GM12878 (cell line): Measurements from ENCODE around the gene MIEF1. TPM values are rescaled to one million over a fixed set of nuclear protein-coding genes. Genes with fewer than 3 reads are reported as not detected.
"Not testable (repeated sequence)": the region's sequence is repeated elsewhere in the genome, so short reads cannot be mapped to it uniquely, and the experiment has no call there.

Experiments
- ATAC-seq: fragments of 200-7000 bp; cut with Tn5 transposase; 3 replicates; pipeline ENCODE4 v1.9.1; 2020; ENCODE audit warnings: mild to moderate bottlenecking, moderate library complexity
- BruUV-seq: library from RNA; stranded (reverse); fragments of 400-500 nt; replicated peaks from 2 replicates; lab custom pipeline; 2021; lab: Mats Ljungman, UMichigan
- CTCF ChIA-PET: fragments of 300-600 bp; sonication (Branson Sonifier 250); formaldehyde crosslinking; extraction: SDS; loops from one replicate; lab custom pipeline; 2021; ENCODE audit warnings: inconsistent platforms; lab: Yijun Ruan, JAX
- POLR2A ChIA-PET: fragments of 350-600 bp; formaldehyde crosslinking; extraction: SDS; loops from one replicate; lab custom pipeline; 2021; ENCODE audit warnings: inconsistent platforms; lab: Charles Lee
- RAD21 ChIA-PET: fragments of 300-600 bp; sonication (Branson Sonifier 250); formaldehyde crosslinking; loops from one replicate; lab custom pipeline; 2023; ENCODE audit warnings: antibody characterized with exemption; ENCODE audit not compliant: unreplicated experiment; lab: Charles Lee
- SMC1A ChIA-PET: fragments of 300-600 bp; sonication (Branson Sonifier 250); formaldehyde crosslinking; loops from one replicate; lab custom pipeline; 2023; ENCODE audit not compliant: unreplicated experiment, uncharacterized antibody; lab: Charles Lee
- DNase-seq: peaks from one replicate; pipeline ENCODE4 v3.0.0-alpha.2; 2011; ENCODE audit warnings: low read depth, low spot score
- FAIRE-seq: peaks from 3 replicates; lab custom pipeline; 2011; peaks lifted over from hg19 to GRCh38; lab: Jason Lieb, UNC
- H2AFZ ChIP-seq: 2 replicates; pipeline ENCODE4 v1.6.0; 2011; ENCODE audit warnings: low read depth, low read length, control low read depth; ENCODE audit not compliant: control insufficient read depth
- H3K27ac ChIP-seq: 2 replicates; pipeline ENCODE4 v1.5.1; 2011; ENCODE audit warnings: control low read depth; ENCODE audit not compliant: control insufficient read depth, insufficient read depth
- H3K27me3 ChIP-seq, 2 experiments: replicated peaks in 1 of 2; 2 replicates each; pipeline versions ENCODE4 v1.6.0 to v1.6.1; 2011; ENCODE audit warnings: low read length in 1 of 2; ENCODE audit not compliant: control insufficient read depth in 2 of 2, insufficient read depth in 2 of 2
- H3K36me3 ChIP-seq, 2 experiments: 2 replicates each; pipeline ENCODE4 v1.5.1; 2011; ENCODE audit warnings: low read length in 1 of 2; ENCODE audit not compliant: control insufficient read depth in 2 of 2, insufficient read depth in 2 of 2
- H3K4me1 ChIP-seq: 2 replicates; pipeline ENCODE4 v1.6.1; 2011; ENCODE audit warnings: mild to moderate bottlenecking, low read length, moderate library complexity, mixed read lengths; ENCODE audit not compliant: control insufficient read depth, insufficient read depth
- H3K4me2 ChIP-seq: 2 replicates; pipeline ENCODE4 v1.6.0; 2011; ENCODE audit warnings: control low read depth; ENCODE audit not compliant: control insufficient read depth, insufficient read depth
- H3K4me3 ChIP-seq: fragments of 200-600 bp; sonication (generic); 2 replicates; pipeline ENCODE4 v1.5.1; 2016
- H3K79me2 ChIP-seq: 2 replicates; pipeline ENCODE4 v1.6.0; 2011; ENCODE audit warnings: low read length; ENCODE audit not compliant: control insufficient read depth, insufficient read depth
- H3K9ac ChIP-seq: 2 replicates; pipeline ENCODE4 v1.8.0; 2011; ENCODE audit warnings: low read length, control low read depth, mixed read lengths; ENCODE audit not compliant: control insufficient read depth, insufficient read depth
- H3K9me3 ChIP-seq: replicated peaks from 3 replicates; pipeline ENCODE4 v1.5.1; 2011; ENCODE audit warnings: mild to moderate bottlenecking, low read length; ENCODE audit not compliant: control insufficient read depth, insufficient read depth
- H4K20me1 ChIP-seq: 2 replicates; pipeline ENCODE4 v1.6.0; 2011; ENCODE audit not compliant: control insufficient read depth, insufficient read depth
- BACH1 ChIP-seq: fragments of 450-650 bp; IDR thresholded peaks from 2 replicates; pipeline ENCODE4 v1.6.1; 2017; ENCODE audit warnings: mild to moderate bottlenecking, borderline replicate concordance
- NRF1 ChIP-seq: conservative IDR thresholded peaks from 2 replicates; pipeline ENCODE4 v1.6.1; 2011; ENCODE audit warnings: mild to moderate bottlenecking, low read depth, low read length, improper control_type of control experiment
- SMAD1 ChIP-seq: fragments of 450-650 bp; IDR thresholded peaks from 2 replicates; pipeline ENCODE4 v1.6.1; 2018; ENCODE audit warnings: mild to moderate bottlenecking, low read depth; ENCODE audit not compliant: partially characterized antibody
- SUZ12 ChIP-seq: fragments of 200-600 bp; sonication (generic); IDR thresholded peaks from one replicate; pipeline ENCODE4 v1.6.1; 2018; ENCODE audit warnings: antibody characterized with exemption, mild to moderate bottlenecking; ENCODE audit not compliant: unreplicated experiment
- TCF7 ChIP-seq: IDR thresholded peaks from 2 replicates; pipeline ENCODE4 v1.6.1; 2014; ENCODE audit warnings: antibody characterized with exemption, borderline replicate concordance
- WGBS: methylation state at CpG from one replicate; pipeline ENCODE4 v1.1.6; 2016; ENCODE audit warnings: low lambda C conversion rate; ENCODE audit not compliant: insufficient replicate concordance, insufficient coverage; ENCODE audit errors: missing lambda C conversion rate; 5-methylcytosine and 5-hydroxymethylcytosine counted together
- in situ Hi-C: fragments of 300-500 bp; cut with MboI; formaldehyde crosslinking; loops from 9 replicates; pipeline ENCODE4 v1.14.3; 2018; ENCODE audit warnings: mixed read lengths
- intact Hi-C: fragments of 100-400 bp; cut with micrococcal nuclease; formaldehyde crosslinking; loops from one replicate; pipeline ENCODE4 v1.14.2; 2022; ENCODE audit not compliant: unreplicated experiment
- polyA plus RNA-seq, 11 experiments: library from polyadenylated mRNA; depleted of rRNA in 4 of 11; unstranded in 6 of 11; stranded (reverse) in 5 of 11; fragments of >200 nt; fragmentation: Nextera tagmentation in 4 of 11; fragmentation: Illumina TruSeq in 1 of 11; extraction: Ambion mirVana in 4 of 11; extraction: Trizol in 1 of 11; gene quantifications; 1 replicate in 1 of 11; 2 replicates in 10 of 11; pipeline versions ENCODE4 v1.2.1 to v1.2.3, GENCODE V29; 2011 to 2016; ENCODE audit warnings: inconsistent platforms in 2 of 11, missing spikeins in 2 of 11, low read depth in 1 of 11
- total RNA-seq, 4 experiments: library from RNA; depleted of rRNA in 3 of 4; stranded (reverse); fragments of >200 nt in 3 of 4; fragmentation: Illumina TruSeq in 1 of 4; extraction: Trizol in 1 of 4; gene quantifications; 2 replicates each; pipeline versions ENCODE4 v1.2.1 to v1.2.3, GENCODE V29; 2013 to 2021
- TF ChIP-seq, protein P1 (sequence below): fragments of 450-650 bp; IDR thresholded peaks from 2 replicates; pipeline ENCODE4 v1.6.1; 2016; ENCODE audit warnings: mild to moderate bottlenecking
- TF ChIP-seq, protein P2 (sequence below): fragments of 450-650 bp; IDR thresholded peaks from 2 replicates; pipeline ENCODE4 v1.6.1; 2018; ENCODE audit warnings: borderline replicate concordance, mild to moderate bottlenecking; ENCODE audit not compliant: partially characterized antibody
- TF ChIP-seq, protein P3 (sequence below): fragments of 450-650 bp; IDR thresholded peaks from 2 replicates; pipeline ENCODE4 v1.6.1; 2014; ENCODE audit warnings: mild to moderate bottlenecking

Gene MIEF1
- total and polyA plus RNA-seq, 10 of the 15 experiments (the other 5 are each of a cell fraction or from before 2014, with no cell fraction given): 12.4 to 52.3 (median 29.3) TPM

DNA sequence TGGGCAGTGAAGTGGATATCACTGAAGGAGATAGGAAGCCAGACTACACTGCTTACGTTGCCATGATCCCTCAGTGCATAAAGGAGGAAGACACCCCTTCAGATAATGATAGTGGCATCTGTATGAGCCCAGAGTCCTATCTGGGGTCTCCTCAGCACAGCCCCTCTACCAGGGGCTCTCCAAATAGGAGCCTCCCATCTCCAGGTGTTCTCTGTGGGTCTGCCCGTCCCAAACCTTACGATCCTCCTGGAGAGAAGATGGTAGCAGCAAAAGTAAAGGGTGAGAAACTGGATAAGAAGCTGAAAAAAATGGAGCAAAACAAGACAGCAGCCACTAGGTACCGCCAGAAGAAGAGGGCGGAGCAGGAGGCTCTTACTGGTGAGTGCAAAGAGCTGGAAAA lies 20.0 kb downstream of the MIEF1 start:
- H3K27ac ChIP-seq: peak overlapping the region; percentile 21; the same call in 1 of the 2 replicates
- DNase-seq, BruUV-seq, H3K9me3 ChIP-seq, ATAC-seq, H3K27me3 ChIP-seq, RAD21 ChIA-PET, FAIRE-seq, H2AFZ ChIP-seq: not testable (repeated sequence)
- POLR2A ChIA-PET: interaction anchor here (0.8 to 1.5 kb wide), 5 partner anchors 9 to 522 kb away, joined by 3 to 5 read pairs (median 3); no protein-coding TSS in a partner anchor
- peak overlapping the region; percentile 99 for H3K9ac ChIP-seq
- WGBS: 0% methylated on average over 5 of the region's 5 CpGs
- H3K4me1 ChIP-seq: peaks cover 25% of the 10 kb centered on the region
- peak; percentile 13 for TF ChIP-seq SMAD1
- TF ChIP-seq BACH1: peak; percentile 6; the same call in 1 of the 2 replicates
- H3K4me3 ChIP-seq: peak overlapping the region; percentile 97
- H3K79me2 ChIP-seq: peaks cover 60% of the 10 kb centered on the region
- SMC1A ChIA-PET: interaction anchor here (0.6 kb wide), 1 partner anchor 47 kb away, joined by 3 read pairs; no protein-coding TSS in a partner anchor
- H3K36me3 ChIP-seq: peaks cover 18 to 23% of the 10 kb centered on the region in 2 experiments; a peak in 3 of 4 replicates
- in situ Hi-C loops (loop anchor here (25.0 kb wide), 1 partner anchor 360 kb away; the partner anchor contains the start of gene CBX7), intact Hi-C loops (loop anchor here (5.0 kb wide), 1 partner anchor 75 kb away; no protein-coding TSS in a partner anchor)
- H3K4me2 ChIP-seq: peak overlapping the region; percentile 97
- CTCF ChIA-PET: interaction anchor here (1.4 to 17.8 kb wide), 2 partner anchors 25 to 211 kb away, joined by 4 to 372 read pairs; partner anchors contain the start of gene MIEF1
- peaks cover 29% of the 10 kb centered on the region for H4K20me1 ChIP-seq

DNA sequence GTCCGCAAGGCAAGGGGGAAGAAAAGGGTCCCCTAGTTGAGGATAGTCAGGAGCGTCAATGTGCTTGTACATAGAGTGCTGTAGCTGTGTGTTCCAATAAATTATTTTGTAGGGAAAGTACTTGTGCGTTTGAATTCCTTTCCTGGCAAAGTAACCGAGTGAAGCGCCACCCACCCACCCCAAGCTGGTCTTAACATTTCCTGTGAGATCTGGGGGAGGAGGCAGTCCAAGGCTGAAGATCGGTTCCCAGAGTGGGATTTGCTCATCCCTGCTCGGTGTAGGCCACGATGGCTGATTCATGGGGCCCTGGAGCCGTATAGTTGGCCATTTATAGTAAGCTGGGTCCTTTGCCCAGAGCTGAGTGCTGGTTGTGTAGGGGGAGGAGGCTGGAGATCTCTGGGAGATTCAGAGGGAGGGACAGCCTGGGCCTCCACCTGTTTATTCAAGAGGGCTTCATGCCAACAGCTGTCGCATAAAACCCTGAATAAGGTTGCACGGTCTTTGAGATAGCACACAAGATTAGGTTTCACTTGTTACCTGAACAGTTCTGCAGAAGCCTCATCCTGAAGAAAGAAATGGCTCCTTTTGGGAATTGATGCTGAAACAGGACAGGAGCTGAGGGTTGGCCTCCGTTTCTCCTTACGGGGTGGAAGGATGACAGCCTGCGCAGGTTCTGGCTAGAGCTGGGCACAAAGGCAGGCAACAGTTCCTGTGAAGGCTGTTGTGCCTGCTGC lies 20.6 kb downstream of the MIEF1 start:
- RAD21 ChIA-PET: no interaction called here
- no peaks in the 10 kb centered on the region for H3K27me3 ChIP-seq
- peaks cover 31% of the 10 kb centered on the region for H3K4me1 ChIP-seq
- H3K27ac ChIP-seq: 0 out of 2 replicates have a peak overlapping the region, but pooled peaks have one; percentile 24
- DNase-seq (no peak), ATAC-seq (no peak), FAIRE-seq (no peak)
- intact Hi-C loops: loop anchor here (5.0 kb wide), 1 partner anchor 75 kb away; no protein-coding TSS in a partner anchor
- in situ Hi-C loops: loop anchor here (25.0 kb wide), 1 partner anchor 360 kb away; the partner anchor contains the start of gene CBX7
- peak overlapping the region; percentile 99; the same call in 1 of the 2 replicates for H3K9ac ChIP-seq
- no TSS peak for BruUV-seq
- peaks cover 58% of the 10 kb centered on the region for H3K79me2 ChIP-seq
- H4K20me1 ChIP-seq: peaks cover 29% of the 10 kb centered on the region
- POLR2A ChIA-PET: interaction anchor here (0.8 to 1.5 kb wide), 6 partner anchors 8 to 521 kb away, joined by 3 to 5 read pairs (median 3); no protein-coding TSS in a partner anchor
- peak overlapping the region; percentile 97 for H3K4me3 ChIP-seq
- CTCF ChIA-PET: interaction anchor here (0.8 to 17.8 kb wide), 5 partner anchors 7 to 212 kb away, joined by 4 to 372 read pairs (median 4); partner anchors contain the start of gene MIEF1
- SMC1A ChIA-PET: interaction anchor here (0.6 to 0.9 kb wide), 2 partner anchors 26 to 48 kb away, joined by 3 to 4 read pairs; no protein-coding TSS in a partner anchor
- H3K9me3 ChIP-seq: no peaks in the 10 kb centered on the region
- peaks cover 18 to 23% of the 10 kb centered on the region in 2 experiments; a peak in 3 of 4 replicates for H3K36me3 ChIP-seq
- peak overlapping the region; percentile 97 for H3K4me2 ChIP-seq
- no peak overlapping the region for H2AFZ ChIP-seq
- WGBS: 13% methylated on average over 14 of the region's 14 CpGs
- TF ChIP-seq TCF7 (no peak), NRF1 (no peak), SUZ12 (no peak)
- TF ChIP-seq, protein P1, sequence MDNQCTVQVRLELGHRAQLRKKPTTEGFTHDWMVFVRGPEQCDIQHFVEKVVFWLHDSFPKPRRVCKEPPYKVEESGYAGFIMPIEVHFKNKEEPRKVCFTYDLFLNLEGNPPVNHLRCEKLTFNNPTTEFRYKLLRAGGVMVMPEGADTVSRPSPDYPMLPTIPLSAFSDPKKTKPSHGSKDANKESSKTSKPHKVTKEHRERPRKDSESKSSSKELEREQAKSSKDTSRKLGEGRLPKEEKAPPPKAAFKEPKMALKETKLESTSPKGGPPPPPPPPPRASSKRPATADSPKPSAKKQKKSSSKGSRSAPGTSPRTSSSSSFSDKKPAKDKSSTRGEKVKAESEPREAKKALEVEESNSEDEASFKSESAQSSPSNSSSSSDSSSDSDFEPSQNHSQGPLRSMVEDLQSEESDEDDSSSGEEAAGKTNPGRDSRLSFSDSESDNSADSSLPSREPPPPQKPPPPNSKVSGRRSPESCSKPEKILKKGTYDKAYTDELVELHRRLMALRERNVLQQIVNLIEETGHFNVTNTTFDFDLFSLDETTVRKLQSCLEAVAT: no peak
- TF ChIP-seq, protein P2, sequence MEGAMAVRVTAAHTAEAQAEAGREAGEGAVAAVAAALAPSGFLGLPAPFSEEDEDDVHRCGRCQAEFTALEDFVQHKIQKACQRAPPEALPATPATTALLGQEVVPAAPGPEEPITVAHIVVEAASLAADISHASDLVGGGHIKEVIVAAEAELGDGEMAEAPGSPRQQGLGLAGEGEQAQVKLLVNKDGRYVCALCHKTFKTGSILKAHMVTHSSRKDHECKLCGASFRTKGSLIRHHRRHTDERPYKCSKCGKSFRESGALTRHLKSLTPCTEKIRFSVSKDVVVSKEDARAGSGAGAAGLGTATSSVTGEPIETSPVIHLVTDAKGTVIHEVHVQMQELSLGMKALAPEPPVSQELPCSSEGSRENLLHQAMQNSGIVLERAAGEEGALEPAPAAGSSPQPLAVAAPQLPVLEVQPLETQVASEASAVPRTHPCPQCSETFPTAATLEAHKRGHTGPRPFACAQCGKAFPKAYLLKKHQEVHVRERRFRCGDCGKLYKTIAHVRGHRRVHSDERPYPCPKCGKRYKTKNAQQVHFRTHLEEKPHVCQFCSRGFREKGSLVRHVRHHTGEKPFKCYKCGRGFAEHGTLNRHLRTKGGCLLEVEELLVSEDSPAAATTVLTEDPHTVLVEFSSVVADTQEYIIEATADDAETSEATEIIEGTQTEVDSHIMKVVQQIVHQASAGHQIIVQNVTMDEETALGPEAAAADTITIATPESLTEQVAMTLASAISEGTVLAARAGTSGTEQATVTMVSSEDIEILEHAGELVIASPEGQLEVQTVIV: no peak
- TF ChIP-seq, protein P3, sequence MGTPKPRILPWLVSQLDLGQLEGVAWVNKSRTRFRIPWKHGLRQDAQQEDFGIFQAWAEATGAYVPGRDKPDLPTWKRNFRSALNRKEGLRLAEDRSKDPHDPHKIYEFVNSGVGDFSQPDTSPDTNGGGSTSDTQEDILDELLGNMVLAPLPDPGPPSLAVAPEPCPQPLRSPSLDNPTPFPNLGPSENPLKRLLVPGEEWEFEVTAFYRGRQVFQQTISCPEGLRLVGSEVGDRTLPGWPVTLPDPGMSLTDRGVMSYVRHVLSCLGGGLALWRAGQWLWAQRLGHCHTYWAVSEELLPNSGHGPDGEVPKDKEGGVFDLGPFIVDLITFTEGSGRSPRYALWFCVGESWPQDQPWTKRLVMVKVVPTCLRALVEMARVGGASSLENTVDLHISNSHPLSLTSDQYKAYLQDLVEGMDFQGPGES: no peak
